Glomerular endothelial cell (primary cell): ENCODE measurements around the gene HLCS. TPM values are rescaled to one million over a fixed set of nuclear protein-coding genes. Genes with fewer than 3 reads are reported as not detected.

Experiments
- DNase-seq: peaks from one replicate; pipeline ENCODE4 v3.0.0-alpha.2; 2011; ENCODE audit warnings: low read depth, low spot score; ENCODE audit errors: extremely low read depth
- total RNA-seq: library from RNA; depleted of rRNA; stranded (reverse); fragments of >200 nt; gene quantifications from 2 replicates; pipeline ENCODE4 v1.2.3, GENCODE V29; 2015

The HLCS gene
- total RNA-seq, 1 donor from 2014 or later, result 18.2 TPM

GRCh38 chr21:36709030-36709867 lies 257.2 kb downstream of the HLCS start:
- DNase-seq, result no peak

- no peak for DNase-seq
Observed at GRCh38 chr21:36708286-36709029, 258.0 kb downstream of the HLCS start.

GRCh38 chr21:36707763-36708285 lies 258.6 kb downstream of the HLCS start:
- no peak for DNase-seq

DNA sequence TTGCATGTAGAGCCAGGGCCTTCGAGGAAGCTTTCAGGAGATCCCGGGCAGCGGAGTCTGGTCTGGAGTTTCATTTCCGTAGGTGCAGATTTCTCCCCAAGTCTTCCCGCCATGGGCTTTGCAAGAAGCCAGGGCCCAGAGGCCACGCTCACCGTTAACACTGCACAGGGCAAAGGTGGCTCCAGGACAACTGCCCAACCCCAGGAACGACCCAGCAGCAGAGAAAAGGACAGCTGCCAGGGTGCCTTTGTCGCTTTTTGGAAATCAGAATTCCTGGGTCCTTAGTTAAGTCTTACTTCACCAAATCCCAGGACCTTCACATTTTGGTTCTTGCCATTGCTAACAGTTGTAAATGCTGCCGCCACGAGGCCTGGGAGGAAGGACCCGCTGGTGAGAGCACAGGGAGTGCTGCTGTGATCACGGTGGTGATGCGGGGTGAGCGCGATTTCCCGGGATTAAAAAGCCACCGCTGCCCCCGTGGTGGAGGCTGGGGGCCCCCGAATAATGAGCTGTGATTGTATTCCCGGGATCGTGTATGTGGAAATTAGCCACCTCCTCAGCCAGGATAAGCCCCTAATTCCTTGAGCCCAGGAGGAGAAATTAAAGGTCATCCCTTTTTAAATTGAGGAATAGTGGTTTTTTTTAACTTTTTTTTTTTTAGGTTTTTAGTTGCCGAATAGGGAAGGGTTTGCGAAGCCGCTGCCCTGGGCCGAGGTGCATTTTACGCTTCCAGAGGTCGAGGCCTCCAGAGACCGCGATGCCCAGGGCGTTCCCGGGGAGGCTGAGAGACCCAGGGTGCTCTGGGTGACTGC lies 259.3 kb downstream of the HLCS start:
- no peak for DNase-seq

DNA sequence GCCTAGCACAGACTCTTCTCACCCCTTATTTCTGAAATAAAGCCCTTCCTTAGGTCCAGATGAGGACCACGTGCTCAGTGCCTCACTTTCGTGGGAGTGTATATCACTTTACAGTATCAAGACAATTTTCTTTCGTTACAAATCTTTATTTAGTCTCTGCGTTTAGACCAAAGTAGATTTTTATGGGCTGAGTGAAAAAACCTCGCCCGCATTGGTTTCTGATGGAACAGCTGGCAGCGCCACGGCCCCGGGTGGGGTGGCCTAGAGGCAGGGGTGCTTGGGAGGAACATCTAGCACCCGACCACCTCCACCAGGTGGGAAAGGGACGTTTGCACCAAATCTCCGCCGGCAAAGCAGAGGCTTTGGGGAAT lies 260.0 kb downstream of the HLCS start:
- no peak for DNase-seq

DNA sequence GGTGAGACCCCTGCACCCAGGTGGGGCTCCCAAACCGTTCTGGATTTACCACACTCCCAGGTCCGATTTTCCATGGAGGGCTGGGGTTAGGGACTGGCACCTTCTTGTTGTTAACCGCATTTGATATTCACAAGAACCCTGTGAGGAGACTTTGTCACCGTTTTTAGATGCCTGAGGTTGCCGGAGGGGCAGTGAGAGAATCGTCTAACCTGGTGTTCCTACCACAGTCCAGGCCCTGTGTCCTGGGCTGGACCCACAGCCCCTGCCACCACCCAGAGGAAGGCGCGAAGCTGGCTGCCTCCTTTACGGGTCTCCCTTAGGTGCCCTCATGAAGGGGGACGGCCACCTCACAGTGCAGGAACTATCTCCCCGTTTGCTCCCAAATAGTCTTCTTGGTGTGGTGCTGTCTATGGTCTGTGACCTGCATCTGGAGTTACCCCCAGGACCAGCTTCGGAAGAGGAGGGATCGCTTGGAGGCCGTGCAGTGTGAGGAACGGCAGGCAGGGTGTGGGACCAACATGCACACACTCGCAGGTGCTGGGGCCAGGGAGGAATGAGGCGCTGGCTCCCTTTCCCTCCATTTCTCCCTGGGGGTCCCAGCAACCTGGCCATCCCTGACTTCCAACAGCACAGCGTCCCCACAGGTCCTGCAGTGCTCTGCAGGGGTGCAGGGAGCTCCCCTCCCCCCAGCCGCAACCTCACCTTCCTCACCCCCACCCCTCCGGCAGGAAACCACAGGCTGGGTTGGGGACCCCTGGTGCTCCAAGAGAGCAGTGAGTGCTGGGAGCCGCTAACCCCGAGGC lies 260.6 kb downstream of the HLCS start:
- DNase-seq, result no peak

GRCh38 chr21:36704958-36705678 lies 261.4 kb downstream of the HLCS start:
- DNase-seq, result no peak

DNA sequence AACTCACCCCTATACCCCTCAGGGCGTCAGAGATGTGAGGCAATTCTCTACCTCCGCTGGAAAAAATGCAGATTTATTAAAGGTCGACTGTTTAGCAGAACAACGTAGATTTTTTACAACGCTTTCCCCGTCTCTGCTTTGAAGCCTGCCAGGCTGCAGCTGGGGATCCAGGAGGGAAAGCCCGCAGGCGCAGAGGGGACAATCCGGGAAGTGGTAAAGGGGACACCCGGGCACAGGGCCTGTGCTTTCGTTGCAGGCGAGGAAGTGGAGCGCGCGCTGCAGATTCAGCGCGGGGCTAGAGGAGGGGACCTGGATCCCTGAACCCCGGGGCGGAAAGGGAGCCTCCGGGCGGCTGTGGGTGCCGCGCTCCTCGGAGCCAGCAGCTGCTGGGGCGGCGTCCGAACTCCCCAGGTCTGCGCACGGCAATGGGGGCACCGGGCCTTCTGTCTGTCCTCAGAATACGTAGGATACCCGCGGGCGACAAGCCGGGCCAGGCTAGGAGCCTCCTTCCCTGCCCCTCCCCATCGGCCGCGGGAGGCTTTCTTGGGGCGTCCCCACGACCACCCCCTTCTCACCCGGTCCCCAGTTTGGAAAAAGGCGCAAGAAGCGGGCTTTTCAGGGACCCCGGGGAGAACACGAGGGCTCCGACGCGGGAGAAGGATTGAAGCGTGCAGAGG lies 262.1 kb downstream of the HLCS start:
- no peak for DNase-seq

DNA sequence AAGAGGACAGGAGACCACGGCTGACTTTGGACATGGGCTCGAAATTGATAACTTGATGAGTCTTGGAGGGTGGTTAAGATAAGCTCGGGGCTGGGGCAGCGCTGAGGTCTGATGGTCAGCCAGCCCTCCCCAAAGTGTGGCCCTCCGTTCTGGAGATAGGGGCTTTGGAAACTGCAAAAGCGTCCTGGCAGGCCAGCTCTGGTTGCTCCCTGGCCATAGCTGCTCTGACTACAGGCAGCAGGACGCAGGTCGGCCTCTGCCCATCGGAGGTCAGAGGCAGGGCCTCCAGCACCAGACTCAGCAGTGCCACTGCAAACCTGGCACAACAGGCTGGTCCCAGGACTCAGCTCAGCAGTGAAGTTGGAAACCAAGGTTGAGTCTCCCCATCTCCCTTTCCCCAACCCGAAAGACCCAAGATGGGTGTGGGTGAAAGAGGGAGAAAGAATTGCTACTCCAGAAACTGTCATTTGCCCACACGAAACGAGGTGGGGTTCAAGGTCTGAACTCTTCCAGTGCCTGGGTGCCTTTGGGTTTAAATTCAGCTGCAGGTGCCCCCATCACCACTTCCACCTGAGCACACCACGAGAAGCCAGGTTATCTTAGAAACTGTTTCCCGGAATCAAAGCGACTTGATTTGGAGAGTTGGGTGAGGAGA lies 262.7 kb downstream of the HLCS start:
- DNase-seq, result no peak

GRCh38 chr21:36703123-36703522 lies 263.3 kb downstream of the HLCS start:
- no peak for DNase-seq

DNA sequence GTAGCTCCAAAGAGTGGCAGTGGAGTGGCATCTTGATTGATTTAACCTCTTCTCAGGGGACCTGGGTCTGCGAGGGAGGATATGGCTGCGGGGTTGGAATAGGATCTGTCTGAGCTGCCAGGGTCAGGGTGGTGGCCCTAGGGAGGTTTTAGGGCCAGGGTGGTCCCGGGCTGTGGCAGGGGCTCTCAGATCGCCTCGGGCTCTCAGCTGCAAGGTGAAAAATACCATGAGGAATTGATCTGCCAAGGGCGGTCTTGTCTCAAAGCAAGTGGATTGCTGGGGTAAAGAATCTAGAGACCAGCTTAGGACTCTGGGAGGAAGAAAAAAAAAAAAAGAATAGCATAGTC lies 263.9 kb downstream of the HLCS start:
- DNase-seq, result no peak

DNA sequence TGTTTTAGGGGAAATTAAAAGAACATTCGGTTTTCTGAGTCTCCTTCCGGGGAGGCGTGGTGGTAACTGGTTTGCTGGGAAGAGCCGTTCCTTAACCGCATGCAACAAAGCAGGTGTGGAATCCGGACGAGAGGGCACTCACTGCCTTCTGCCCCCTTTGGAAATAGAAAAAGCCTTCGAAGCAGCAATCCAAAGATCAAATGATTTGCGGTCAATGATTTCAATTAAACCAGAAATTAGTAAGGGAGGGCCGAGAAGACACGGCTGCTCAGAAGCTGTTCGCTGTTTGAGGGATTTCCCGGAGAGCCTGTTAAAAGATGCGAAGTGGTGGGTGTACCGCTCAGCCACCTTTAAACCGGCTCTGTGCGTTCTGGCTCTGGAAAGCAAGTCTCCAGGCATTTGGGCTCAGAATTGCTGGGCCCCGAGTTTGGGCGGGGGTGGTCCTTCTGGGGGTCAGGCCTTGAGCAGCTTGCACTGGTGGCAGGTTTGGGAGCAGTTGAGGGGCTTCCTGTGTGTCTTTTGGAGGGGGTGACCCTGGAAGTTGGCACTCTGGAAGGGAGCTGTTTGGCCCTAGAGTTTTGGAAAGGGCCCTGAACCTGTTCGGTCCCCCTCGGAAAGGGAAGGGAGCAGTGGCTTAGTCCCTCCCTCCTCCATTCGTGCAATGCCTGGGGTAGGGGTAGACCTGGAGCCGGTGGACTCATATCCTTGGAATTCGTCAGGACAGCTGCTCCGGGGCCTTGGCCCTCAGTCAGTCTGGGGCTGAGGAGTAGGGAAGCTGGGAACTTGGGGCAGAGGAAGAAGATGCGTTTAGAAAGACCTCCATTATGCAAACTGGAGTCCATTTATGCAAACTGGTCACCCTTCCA lies 264.5 kb downstream of the HLCS start:
- no peak for DNase-seq

DNA sequence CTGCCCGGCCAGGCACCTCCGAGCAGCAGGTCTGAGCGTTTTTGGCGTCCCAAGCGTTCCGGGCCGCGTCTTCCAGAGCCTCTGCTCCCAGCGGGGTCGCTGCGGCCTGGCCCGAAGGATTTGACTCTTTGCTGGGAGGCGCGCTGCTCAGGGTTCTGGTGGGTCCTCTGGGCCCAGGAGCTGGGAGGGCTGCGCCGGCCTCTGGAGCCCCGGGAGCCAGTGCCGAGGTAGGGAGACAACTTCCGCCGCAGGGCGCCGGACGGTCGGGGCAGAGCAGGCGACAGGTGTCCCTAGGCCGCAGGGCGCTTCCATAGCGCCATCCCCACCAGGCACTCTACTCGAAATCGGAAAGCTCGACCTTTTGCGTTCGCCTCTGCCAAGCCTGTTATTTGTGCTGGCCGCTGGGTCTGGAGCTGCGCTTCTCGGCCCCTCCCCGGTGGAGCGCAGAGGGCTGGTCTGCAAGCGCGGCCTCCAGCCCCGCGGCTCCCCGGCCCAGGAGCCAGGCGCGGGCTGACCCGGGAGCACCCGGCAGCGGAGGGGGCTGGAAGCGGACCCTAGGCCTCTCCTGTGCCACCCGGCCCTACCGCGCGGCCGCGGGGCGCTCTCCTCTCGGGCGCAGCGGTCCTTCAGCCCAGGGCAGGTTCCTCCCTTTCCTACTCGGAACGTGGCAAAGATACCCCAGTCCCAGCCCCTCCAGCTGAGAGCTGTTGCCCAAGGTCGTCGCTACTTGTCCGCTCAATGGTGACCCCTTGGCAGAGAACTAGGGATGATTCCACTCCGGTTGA lies 265.3 kb downstream of the HLCS start:
- no peak for DNase-seq
